ENCODE measurements around the gene MT1M.

MT1M gene

GRCh38 chr16:56604966-56605365, 27.5 kb upstream of the MT1M start:
- H3K27ac Mint-ChIP-seq: peak overlapping the region in 1 of 2 donors; percentile 17
- no peak overlapping the region for H3K4me3 Mint-ChIP-seq
- H3K9me3 Mint-ChIP-seq: no peaks in the 10 kb centered on the region
- peaks cover 21 to 33% of the 10 kb centered on the region in 2 donors for H3K4me1 Mint-ChIP-seq (ENCODE audit: low read depth in 2 of 2)
- DNase-seq (no peak), ATAC-seq (replicated peaks) (no peak)
- peaks cover 13 to 15% of the 10 kb centered on the region in 2 donors for H3K27me3 Mint-ChIP-seq
- no peaks in the 10 kb centered on the region for H3K36me3 Mint-ChIP-seq (ENCODE audit: insufficient read depth)

- Mint-ChIP-seq H3K4me1 (ENCODE audit: low read depth in 2 of 2) (peaks cover 21 to 36% of the 10 kb centered on the region in 2 donors), H3K27ac (peak overlapping the region in 1 of 2 donors; percentile 54), H3K36me3 (ENCODE audit: insufficient read depth) (no peaks in the 10 kb centered on the region), H3K27me3 (peaks cover 9 to 10% of the 10 kb centered on the region in 2 donors), H3K4me3 (no peak overlapping the region), H3K9me3 (no peaks in the 10 kb centered on the region)
- ATAC-seq (replicated peaks) (no peak), DNase-seq (no peak)
Observed at GRCh38 chr16:56605475-56605874, 27.0 kb upstream of the MT1M start.

- DNase-seq (no peak), ATAC-seq (replicated peaks) (no peak)
- Mint-ChIP-seq H3K36me3 (ENCODE audit: insufficient read depth) (no peaks in the 10 kb centered on the region), H3K9me3 (no peaks in the 10 kb centered on the region), H3K4me3 (no peak overlapping the region), H3K27ac (peak overlapping the region; percentile 89 to 90), H3K4me1 (ENCODE audit: low read depth in 2 of 2) (peaks cover 25 to 39% of the 10 kb centered on the region in 2 donors), H3K27me3 (peaks cover 3 to 4% of the 10 kb centered on the region in 2 donors)
Observed at GRCh38 chr16:56606071-56606475, 26.4 kb upstream of the MT1M start.

DNA sequence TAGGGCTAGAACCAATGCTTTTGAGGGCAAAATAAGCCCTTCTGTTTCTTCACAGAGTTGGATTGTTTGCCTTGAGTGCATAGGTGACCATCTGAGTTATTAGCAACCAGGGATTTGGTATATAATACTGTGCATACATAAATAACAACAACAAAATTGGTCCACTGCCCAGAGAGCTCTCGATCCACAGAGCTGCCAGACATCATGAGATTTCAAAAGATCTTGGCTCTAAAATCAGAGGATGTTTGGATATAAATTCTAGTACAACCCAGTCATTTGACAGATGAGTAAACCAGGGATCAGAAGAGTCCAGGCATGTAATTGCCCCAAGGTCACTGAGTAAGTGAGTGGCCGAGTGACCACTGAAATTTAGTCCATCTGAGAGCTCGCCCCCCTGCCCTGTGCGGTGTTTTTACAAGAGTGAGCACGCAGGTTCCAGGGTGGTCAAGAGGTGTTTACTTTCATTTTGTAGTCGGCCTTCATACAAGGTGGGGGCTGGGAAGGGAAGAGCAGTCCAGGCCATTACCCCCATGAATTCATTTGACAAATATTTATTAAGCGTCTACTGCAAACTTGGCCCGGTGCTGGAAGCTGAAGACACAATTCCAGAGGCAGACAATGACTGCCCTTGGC, 25.9 kb upstream of the MT1M start:
- Mint-ChIP-seq H3K4me1 (ENCODE audit: low read depth in 2 of 2) (peaks cover 29 to 44% of the 10 kb centered on the region in 2 donors), H3K9me3 (peaks cover 0 to 2% of the 10 kb centered on the region in 2 donors), H3K4me3 (peak overlapping the region in 1 of 2 donors; percentile 44), H3K27me3 (no peaks in the 10 kb centered on the region), H3K36me3 (ENCODE audit: insufficient read depth) (no peaks in the 10 kb centered on the region), H3K27ac (peak overlapping the region; percentile 89 to 90)
- no peak for DNase-seq
- no peak for ATAC-seq (replicated peaks)

- H3K27me3 Mint-ChIP-seq: no peaks in the 10 kb centered on the region
- H3K9me3 Mint-ChIP-seq: peaks cover 0 to 2% of the 10 kb centered on the region in 2 donors
- H3K4me1 Mint-ChIP-seq (ENCODE audit: low read depth in 2 of 2): peaks cover 29 to 44% of the 10 kb centered on the region in 2 donors
- no peak for ATAC-seq (replicated peaks)
- no peak for DNase-seq
- no peaks in the 10 kb centered on the region for H3K36me3 Mint-ChIP-seq (ENCODE audit: insufficient read depth)
- H3K27ac Mint-ChIP-seq: peak overlapping the region; percentile 89 to 90
- peak overlapping the region; percentile 88 to 98 for H3K4me3 Mint-ChIP-seq
Observed at GRCh38 chr16:56607109-56607618, 25.3 kb upstream of the MT1M start.

DNA sequence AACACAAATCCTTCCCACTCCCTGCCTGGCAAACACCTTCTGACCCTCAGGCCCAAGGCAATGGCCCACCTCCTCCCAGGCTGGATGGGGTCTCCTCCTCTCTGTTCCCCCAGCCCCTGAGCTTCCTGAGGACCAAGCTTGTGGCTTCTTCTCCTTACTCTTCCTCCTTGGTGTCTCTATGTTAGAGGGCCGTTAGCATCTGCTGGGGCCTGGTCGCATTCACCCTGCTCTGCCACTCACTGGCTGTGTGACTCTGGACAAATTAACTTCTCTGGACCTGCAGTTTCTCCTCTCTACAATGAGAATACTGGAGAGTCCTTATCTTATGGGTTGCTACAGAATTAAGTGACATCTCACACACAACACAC, 24.8 kb upstream of the MT1M start:
- Mint-ChIP-seq H3K27ac (peak overlapping the region; percentile 89 to 90), H3K36me3 (ENCODE audit: insufficient read depth) (no peaks in the 10 kb centered on the region), H3K4me1 (ENCODE audit: low read depth in 2 of 2) (peaks cover 29 to 44% of the 10 kb centered on the region in 2 donors), H3K9me3 (peaks cover 0 to 2% of the 10 kb centered on the region in 2 donors), H3K4me3 (peak overlapping the region; percentile 88 to 98), H3K27me3 (no peaks in the 10 kb centered on the region)
- DNase-seq (no peak), ATAC-seq (replicated peaks) (no peak)

DNA sequence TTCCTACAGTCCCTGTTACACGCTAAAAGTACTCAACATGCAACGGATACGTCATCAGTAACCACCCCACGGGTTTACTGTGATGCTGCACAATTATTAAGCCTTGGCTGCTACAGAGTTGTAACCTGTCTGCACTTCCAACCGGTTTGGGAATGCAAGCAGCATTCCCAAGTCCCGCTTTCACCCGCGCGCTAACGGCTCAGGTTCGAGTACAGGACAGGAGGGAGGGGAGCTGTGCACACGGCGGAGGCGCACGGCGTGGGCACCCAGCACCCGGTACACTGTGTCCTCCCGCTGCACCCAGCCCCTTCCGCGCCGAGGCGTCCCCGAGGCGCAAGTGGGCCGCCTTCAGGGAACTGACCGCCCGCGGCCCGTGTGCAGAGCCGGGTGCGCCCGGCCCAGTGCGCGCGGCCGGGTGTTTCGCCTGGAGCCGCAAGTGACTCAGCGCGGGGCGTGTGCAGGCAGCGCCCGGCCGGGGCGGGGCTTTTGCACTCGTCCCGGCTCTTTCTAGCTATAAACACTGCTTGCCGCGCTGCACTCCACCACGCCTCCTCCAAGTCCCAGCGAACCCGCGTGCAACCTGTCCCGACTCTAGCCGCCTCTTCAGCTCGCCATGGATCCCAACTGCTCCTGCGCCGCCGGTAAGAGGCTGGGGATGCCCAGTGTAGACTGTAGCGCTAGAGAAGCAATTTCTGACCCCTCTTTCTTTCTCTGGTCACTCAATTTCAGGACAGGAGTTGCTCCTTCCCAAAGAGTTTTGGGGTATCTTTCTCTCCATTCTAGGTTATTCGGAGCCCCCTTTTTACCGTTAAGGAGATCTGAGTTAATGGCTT, 24.2 kb upstream of the MT1M start, which contains the start of gene MT2A:
Gene MT2A (plus strand): TSS at position 542 of the 833 bp plus-strand sequence. CDS start 72 bp downstream, at position 614.
- ATAC-seq (replicated peaks): peak; percentile 88

DNA sequence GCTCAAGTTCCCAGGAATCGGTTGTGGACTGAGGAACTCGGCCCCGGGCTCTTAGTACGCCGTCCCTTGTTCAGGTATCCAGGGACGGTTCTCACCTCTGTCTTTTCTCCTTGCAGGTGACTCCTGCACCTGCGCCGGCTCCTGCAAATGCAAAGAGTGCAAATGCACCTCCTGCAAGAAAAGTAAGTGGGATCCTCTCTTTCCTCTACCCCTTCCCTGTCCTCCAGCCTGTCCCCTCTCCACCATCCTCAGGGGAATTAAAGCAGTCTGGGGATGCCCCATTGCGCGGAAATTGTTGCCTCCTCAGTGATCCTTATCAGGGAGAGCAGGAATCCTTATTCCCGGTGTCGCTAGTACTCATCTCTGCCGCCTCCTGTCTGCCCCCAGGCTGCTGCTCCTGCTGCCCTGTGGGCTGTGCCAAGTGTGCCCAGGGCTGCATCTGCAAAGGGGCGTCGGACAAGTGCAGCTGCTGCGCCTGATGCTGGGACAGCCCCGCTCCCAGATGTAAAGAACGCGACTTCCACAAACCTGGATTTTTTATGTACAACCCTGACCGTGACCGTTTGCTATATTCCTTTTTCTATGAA, 23.5 kb upstream of the MT1M start:
- Mint-ChIP-seq H3K36me3 (ENCODE audit: insufficient read depth) (no peaks in the 10 kb centered on the region), H3K27ac (peak overlapping the region; percentile 90 to 99), H3K4me1 (ENCODE audit: low read depth in 2 of 2) (peaks cover 29 to 44% of the 10 kb centered on the region in 2 donors), H3K27me3 (no peaks in the 10 kb centered on the region), H3K9me3 (peaks cover 0 to 2% of the 10 kb centered on the region in 2 donors), H3K4me3 (peak overlapping the region; percentile 88 to 98)
- DNase-seq (no peak), ATAC-seq (replicated peaks) (no peak)

More for the DNA sequence above, 24.2 kb upstream of the MT1M start, which contains the start of gene MT2A:
- peak within 1 kb of the TSS; percentile 90 to 99 for H3K27ac Mint-ChIP-seq
- H3K36me3 Mint-ChIP-seq (ENCODE audit: insufficient read depth): no peaks in the 10 kb centered on the region
- peaks cover 29 to 44% of the 10 kb centered on the region in 2 donors for H3K4me1 Mint-ChIP-seq (ENCODE audit: low read depth in 2 of 2)
- DNase-seq: peak; percentile 79 to 83 (median 81)
- H3K27me3 Mint-ChIP-seq: no peaks in the 10 kb centered on the region
- peaks cover 0 to 2% of the 10 kb centered on the region in 2 donors for H3K9me3 Mint-ChIP-seq
- H3K4me3 Mint-ChIP-seq: peak within 1 kb of the TSS; percentile 88 to 98

GRCh38 chr16:56609463-56609921, 23.0 kb upstream of the MT1M start:
- Mint-ChIP-seq H3K36me3 (ENCODE audit: insufficient read depth) (no peaks in the 10 kb centered on the region), H3K4me3 (peak overlapping the region; percentile 88 to 98), H3K4me1 (ENCODE audit: low read depth in 2 of 2) (peaks cover 29 to 44% of the 10 kb centered on the region in 2 donors), H3K9me3 (peaks cover 0 to 2% of the 10 kb centered on the region in 2 donors), H3K27ac (peak overlapping the region; percentile 90 to 99), H3K27me3 (no peaks in the 10 kb centered on the region)
- DNase-seq: peak; percentile 67 to 72 (median 68)
- peak; percentile 45 for ATAC-seq (replicated peaks)

DNA sequence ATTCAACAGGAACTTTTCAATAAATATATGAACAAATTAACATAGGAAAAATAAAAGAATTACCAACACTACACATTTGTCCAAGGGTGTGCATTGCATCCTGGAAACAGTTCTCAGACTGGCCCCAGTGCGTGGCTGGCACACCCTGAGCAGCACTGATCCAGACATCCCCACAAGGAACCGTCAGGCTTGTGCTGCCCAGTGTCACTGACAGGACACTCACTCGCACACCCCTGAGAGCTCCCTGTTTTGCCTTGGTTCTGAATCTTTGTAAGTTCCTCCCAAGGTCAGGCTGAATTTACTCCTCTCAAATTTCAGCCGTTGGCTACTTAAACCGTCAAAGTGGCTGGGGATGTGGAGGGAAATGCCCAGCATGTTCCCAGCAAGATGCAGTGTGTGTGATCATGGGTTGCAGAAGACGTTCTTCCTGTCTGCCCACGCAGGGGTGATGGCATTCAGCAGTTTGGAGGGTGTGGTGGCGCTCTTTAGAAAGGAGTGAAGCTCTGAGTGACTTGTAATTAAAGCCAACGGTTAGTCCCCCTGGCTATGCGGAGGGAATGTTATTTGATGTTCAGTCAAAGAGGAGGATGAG, 22.3 kb upstream of the MT1M start:
- Mint-ChIP-seq H3K36me3 (ENCODE audit: insufficient read depth) (no peaks in the 10 kb centered on the region), H3K27me3 (no peaks in the 10 kb centered on the region), H3K4me3 (peak overlapping the region; percentile 88 to 98), H3K27ac (peak overlapping the region; percentile 90 to 99), H3K9me3 (peaks cover 0 to 2% of the 10 kb centered on the region in 2 donors), H3K4me1 (ENCODE audit: low read depth in 2 of 2) (peaks cover 29 to 44% of the 10 kb centered on the region in 2 donors)
- peak; percentile 51 for ATAC-seq (replicated peaks)
- peak; percentile 38 to 63 (median 42) for DNase-seq

- H3K4me1 Mint-ChIP-seq (ENCODE audit: low read depth in 2 of 2): peaks cover 29 to 44% of the 10 kb centered on the region in 2 donors
- ATAC-seq (replicated peaks): no peak
Observed at GRCh38 chr16:56610609-56611111, 21.8 kb upstream of the MT1M start.

GRCh38 chr16:56611281-56611833, 21.1 kb upstream of the MT1M start:
- Mint-ChIP-seq H3K4me1 (ENCODE audit: low read depth in 2 of 2) (peaks cover 29 to 44% of the 10 kb centered on the region in 2 donors), H3K27me3 (peaks cover 0 to under 1% of the 10 kb centered on the region in 2 donors), H3K9me3 (peaks cover 0 to 2% of the 10 kb centered on the region in 2 donors), H3K27ac (peak overlapping the region; percentile 90 to 99), H3K36me3 (ENCODE audit: insufficient read depth) (no peaks in the 10 kb centered on the region), H3K4me3 (peak overlapping the region; percentile 54 to 88)
- DNase-seq (no peak), ATAC-seq (replicated peaks) (no peak)

More at GRCh38 chr16:56610609-56611111, 21.8 kb upstream of the MT1M start:
- H3K4me3 Mint-ChIP-seq: peak overlapping the region; percentile 88 to 98
- H3K27me3 Mint-ChIP-seq: no peaks in the 10 kb centered on the region
- H3K36me3 Mint-ChIP-seq (ENCODE audit: insufficient read depth): no peaks in the 10 kb centered on the region
- H3K9me3 Mint-ChIP-seq: peaks cover 0 to 2% of the 10 kb centered on the region in 2 donors
- DNase-seq: no peak
- H3K27ac Mint-ChIP-seq: peak overlapping the region; percentile 90 to 99
